HG03378 (cell line): ENCODE measurements around the gene TTLL7.
"Not testable (repeated sequence)": the region's sequence is repeated elsewhere in the genome, so short reads cannot be mapped to it uniquely, and the experiment has no call there.

Experiments
- ATAC-seq: cut with Tn5 transposase; IDR thresholded peaks from one replicate; pipeline ENCODE4 v1.9.1; 2021; ENCODE audit warnings: mild to moderate bottlenecking, moderate library complexity; ENCODE audit not compliant: unreplicated experiment

TTLL7 gene

DNA sequence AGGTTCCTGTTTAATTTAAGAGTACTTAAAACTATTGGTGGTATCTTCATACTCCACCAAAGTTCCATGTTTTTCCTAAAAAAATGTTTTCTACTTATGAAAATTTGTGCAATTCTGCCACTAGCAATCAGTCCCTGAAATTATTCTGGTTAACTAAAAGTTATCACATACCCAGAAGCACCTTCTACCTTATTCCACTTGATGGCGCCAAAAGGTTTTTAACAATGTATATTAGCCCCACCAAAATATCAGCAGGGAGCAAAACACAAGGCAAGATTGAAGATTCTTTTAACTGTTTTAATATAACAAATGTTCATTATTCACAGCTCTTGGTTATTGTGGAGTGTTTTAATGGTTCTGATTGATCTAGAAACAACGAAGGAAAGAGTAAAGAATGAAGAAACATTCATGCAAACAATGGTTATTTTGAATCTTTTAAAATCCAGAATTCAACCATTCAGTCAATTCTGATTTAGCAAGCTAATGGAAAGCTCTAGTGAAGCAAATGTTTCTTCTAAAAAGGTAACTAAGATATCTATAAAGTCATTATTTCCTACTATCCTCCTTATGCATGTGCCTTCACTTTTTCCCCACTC is 67.2 kb downstream of the TTLL7 start:
- peak; percentile 84 for ATAC-seq

DNA sequence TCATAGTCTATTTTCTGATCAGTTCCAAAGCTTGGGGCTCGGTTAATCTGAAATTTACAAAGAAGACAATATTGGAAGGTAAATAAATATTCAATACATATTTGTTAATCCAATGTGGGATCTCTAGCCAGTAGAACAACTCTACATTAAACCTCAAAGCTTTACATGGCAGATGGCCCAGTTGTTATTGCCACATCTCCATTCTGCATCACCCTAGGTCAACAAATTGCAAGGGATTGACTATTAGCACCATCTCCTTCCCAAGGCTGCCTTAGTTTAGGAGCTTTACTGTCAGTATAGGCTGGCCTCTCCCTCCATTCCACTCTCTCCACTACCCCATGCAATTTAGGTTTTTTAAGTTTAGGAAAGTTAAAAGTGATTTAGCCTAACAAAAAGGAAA is 69.7 kb downstream of the TTLL7 start:
- no peak for ATAC-seq

DNA sequence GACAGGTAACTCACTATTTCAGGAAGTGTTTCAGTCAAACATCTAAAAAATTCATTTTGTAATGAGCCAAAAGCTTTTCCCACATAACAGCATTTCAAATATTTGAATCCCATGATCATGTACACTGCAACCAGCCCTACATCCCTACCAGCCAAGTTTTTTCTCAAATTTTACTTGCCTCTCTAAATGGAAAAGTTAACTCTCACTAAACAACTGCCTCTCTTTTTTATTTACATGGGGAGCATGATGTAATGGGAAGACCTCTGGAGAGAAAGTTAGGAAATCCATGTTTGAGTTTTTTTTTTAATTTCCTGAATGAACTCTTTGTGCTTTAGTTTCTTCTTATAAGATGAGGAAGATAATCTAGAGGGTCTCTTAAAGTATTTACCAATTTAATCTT is 70.5 kb downstream of the TTLL7 start:
- ATAC-seq = no peak

DNA sequence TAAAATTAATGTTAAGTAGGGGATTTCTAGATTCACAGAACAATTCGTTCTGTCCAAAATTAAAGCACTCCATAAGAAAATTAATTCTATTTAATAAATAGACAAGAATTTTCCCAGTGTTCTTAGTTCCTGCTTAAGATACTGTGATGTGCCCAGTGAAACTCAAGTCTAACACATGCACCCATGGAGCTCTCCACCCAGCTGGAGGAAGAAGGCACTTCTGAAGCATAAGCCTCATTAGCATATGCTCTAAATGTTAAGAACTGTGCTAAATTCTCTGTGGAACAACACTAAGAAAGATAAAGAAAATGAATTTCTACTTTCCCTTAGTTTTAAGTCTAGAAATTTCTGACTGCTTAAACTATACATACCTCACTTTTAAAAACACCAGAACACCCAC is 71.2 kb downstream of the TTLL7 start:
- ATAC-seq = no peak

DNA sequence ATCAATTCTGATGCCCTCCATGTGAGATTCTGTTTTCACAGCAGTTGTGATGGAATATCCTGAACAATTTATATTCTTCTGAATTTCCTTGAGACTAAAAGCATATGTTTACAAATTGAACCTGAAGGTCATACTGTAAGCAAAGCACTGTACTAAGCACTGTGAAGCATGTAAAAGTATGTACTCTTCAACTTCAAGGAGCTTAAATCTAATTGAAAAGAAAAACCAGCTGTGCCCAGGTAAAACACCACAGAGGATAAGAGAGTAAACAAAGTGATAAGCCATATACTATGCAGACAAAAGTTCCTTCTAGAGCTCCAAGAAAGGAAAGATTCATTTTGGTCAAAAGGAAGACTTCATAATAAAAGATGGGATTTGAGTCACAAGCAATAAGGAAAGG is 71.9 kb downstream of the TTLL7 start:
- ATAC-seq = no peak

DNA sequence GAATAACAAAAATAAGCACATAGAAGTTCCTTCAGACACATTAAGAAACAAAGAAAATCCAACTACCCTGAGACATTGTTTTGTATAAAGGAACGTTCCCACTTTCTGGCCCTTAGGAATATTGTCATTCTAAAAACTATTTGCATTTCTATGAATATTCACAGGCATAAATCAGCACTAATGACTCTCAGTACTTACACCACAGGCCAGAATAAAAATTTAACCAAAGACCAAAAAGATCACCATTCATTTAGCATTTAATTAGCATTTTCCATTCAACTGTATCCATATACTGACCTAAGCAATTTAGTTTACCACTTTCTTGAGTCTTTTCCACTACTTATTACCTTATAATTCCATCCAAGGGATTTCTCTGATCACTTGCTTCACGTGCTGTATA is 75.4 kb downstream of the TTLL7 start:
- ATAC-seq = no peak

DNA sequence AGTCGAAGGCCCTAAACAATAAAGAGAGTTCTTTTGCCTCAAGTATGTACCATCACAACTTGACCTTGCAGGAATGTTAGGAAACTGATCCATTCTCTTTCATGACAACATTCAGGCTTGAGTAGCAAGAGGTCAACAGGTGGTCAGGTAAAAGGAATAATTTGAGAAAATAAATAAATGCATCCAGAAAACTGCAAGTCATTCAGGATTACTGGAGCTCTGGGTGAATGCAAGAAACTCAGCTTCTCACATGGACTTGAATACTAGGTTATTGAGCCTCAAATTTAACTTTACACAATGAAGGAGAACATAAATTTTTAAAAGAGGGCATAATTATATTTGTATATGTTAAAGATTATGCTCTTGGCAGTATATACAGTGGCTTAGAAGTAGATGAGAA is 76.5 kb downstream of the TTLL7 start:
- ATAC-seq = no peak

DNA sequence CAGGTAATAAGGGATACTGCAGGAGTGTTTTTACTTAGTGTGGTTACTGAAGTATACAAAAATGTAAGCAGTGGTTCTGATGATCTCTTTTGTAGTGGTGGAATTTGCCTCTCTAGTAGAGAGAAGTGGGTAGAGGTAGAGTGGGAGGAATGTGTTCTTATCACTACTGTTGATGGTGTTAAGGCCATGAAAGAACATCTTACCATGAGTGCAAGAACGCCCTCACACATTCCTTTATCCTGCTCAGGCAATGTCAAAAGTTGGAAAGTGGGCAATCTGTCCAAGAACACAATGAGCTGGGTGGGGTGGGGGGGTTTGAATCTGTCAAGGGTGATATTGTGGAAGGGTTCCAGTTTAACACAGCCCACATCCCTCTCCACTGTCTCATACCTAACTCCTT is 78.6 kb downstream of the TTLL7 start:
- no peak for ATAC-seq

DNA sequence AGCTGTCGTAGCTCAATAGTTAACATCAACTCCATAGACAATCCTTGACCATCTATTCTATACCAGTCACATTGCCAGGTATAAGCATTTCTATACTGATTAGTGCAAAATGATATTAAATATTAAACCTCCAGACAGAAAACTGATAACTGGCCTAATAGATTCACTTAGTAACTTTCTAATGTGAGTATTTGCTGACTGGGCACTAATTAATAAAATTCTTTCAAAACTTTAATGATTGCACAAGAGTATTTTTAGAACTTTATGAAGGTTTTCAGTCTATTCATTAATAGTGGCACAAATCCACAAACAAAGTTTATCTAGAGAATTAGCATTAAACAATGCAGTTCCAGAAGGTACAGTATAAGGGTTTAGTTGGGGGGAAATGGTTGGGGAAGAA is 79.1 kb downstream of the TTLL7 start:
- ATAC-seq = no peak

DNA sequence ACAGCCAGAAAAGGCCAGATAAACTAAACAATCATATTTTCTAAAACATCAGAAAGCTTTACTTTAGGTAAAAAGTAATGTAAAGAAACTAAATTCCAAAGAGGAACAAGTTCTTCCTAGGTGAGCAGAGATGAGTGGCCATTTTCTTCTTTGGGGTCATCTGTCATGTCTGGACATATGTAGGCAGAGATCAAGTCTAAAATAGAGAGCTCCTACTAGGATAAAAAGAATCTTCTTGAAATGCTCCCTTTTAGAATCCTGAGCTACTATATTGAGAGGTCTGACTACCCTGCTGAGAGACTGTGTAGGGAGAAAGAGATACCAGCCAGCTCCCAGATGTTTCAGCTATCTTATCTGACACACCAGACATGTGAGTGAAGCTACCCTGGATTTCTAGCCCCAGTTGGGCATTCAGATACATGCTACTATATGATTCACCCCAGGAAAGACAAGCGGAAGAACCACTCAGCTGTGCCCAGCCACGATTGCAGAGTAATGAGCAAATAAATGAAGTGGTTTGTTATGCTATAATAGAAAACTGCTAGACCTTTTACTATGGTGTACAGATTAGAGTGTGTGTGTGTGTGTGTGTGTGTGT is 80.1 kb downstream of the TTLL7 start:
- no peak for ATAC-seq

DNA sequence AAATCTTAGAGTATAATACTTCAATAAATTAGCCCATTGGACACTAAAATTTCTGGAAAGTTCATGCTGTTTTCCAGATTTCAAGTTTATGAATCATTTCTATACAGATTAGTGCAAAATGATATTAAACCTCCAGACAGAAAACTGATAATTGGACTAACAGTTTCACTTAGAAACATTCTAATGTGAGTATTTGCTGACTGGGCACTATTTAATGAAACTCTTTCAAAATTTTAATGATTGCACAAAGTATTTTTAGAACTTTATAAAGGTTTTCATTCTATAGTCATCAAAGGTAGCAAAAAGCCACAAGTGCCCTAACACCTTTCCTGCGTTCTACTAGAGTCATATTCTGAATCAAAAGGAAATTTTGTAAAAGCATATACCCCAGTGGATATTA is 81.0 kb downstream of the TTLL7 start:
- no peak for ATAC-seq

DNA sequence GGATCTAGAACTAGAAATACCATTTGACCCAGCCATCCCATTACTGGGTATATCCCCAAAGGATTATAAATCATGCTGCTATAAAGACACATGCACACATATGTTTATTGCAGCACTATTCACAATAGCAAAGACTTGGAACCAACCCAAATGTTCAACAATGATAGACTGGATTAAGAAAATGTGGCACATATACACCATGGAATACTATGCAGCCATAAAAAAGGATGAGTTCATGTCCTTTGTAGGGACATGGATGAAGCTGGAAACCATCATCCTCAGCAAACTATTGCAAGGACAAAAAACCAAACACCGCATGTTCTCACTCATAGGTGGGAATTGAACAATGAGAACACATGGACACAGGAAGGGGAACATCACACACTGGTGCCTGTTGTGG is 82.8 kb downstream of the TTLL7 start:
- ATAC-seq = not testable (repeated sequence)

DNA sequence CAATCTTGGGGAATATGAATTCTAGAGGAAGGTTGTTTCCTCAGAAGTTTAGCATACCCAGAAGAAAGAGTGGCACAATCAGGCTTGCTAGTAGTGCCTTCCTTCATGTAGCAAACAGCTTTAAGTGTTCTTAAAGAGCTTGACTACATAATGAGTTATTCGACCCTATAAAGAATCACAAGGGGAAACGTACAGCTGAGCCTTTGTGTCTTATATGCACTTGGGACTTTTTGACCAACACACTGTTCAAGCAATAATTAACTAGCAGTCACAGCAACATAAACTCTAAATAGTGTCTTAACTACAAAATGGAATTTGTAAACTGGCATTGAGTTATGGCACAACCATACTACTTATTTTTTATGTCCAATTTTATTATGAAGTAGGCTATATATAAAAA is 86.1 kb downstream of the TTLL7 start:
- no peak for ATAC-seq

DNA sequence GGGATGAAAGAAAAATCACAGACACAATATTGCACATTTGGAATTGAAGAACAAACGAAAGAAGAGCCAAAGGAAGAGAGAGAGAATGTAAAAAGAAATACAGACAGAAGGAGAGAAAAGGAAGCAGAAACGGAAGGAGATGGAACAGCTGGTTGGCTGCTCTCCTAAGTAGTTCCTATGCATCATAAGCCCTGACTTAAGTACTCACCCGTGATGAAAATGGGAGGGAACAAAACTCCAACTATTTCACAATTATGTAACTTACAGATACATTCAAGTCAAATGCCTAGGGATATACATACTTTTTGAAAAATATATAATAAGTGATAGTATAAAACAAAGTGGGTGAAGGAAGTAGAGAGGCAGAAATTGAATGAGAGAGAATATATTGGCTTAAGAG is 88.5 kb downstream of the TTLL7 start:
- ATAC-seq = no peak

DNA sequence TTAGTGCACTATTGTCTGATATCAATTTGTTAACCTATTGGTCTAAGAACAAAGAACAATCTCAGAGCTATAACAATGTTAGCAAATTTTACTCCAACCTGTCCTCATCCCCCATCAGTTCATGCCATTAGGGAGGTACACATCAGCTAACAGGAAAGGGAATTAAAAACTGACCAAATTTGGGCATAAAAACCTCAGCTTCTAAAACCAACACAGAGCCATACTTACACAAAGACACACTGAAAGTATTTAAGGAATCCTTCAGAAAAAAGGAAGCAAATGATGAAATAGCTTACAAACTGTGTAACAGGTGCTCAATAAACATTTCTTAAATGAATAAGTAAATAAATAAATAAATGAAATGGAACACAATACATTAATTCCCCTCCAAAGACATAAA is 89.2 kb downstream of the TTLL7 start:
- no peak for ATAC-seq

DNA sequence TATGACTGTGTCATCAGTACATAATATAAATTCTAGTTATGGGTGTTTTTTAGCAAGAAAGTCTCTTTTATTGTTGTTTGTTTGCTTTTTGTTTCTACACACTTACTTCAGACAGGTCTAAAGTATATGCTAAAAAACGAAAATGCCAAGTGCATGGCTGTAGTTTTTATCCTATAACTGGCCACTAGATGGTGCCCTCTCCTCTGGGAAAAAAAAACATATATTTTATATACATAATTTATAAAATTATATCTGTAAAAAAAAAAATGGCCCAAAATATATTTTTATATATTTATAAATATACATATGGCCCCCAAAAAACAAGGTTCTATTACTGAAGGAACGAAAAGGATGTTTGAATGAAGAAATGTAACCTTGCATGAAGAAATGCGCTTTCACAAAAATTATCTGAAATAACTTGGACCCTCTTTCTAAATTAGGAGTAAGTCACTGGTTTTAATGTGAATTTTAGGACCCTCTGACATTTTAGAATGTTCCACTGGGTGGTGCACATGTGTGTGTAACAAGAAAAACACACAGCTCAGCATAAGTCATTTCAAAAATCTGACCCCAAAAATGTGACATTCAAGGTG is 93.5 kb downstream of the TTLL7 start:
- no peak for ATAC-seq

DNA sequence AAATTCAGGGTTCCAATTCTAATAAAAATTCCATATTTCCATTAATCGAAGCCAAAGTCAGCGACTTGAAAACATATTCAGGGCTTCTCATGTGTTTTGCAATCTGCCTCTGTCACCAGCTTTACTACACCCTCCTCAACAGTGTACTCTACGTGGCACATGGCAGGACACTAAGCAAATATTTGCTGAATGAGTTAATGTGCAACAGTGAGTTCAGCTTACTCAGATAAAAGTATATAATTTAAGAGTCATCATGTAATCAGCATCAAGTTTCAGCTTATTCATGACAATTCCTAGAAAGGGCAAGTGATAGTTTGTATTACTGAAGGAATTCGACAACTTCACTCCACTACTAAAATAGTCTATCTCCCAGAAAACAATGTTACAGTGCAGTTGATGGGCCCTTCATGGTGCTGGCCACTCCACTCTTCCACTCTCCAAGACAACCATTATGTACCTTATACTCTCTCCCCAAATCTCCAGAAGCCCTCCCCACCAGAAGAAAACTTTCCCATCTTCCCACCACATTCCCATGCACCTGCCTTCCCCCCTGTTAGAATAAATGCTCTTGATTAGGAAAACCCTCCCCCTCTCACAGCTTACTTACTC is 97.3 kb downstream of the TTLL7 start:
- ATAC-seq = no peak

DNA sequence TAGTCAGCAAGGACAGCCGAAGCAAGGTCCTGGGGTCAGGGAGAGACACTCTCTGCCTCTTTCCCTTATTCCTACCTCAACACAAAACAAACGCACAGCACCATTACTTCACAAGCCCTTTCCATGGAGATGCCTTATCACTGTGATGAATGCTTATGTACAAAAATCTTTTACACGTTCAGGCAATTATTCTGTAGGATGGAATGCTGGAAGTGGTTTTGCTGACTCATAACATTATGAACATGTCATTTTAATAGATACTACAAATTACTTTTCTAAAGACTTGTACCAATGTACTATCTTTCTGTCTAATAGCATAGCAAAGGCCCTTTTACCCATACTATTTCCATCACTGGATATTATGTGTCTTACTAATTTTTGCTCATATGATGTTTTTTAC is 98.4 kb downstream of the TTLL7 start:
- ATAC-seq = no peak

DNA sequence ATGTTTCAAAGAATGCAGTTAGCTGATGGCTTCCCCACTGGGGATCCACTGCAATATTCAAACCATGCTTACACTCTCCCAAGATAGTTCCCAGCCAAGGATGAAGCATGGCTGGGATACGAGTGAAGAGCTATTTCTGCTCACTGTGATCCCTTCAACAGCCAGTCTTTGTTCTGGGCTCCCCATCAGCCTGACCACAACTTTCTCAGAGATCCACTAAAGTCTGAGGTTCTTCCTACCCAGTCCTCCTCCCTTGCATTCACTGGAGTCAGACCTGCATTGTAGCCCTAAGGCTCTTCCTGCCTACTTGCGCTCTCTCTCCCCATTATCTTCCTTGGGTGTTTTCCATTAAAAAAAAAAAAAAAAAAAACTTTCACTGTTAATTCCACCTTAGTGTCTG is 101.4 kb downstream of the TTLL7 start:
- ATAC-seq = no peak

DNA sequence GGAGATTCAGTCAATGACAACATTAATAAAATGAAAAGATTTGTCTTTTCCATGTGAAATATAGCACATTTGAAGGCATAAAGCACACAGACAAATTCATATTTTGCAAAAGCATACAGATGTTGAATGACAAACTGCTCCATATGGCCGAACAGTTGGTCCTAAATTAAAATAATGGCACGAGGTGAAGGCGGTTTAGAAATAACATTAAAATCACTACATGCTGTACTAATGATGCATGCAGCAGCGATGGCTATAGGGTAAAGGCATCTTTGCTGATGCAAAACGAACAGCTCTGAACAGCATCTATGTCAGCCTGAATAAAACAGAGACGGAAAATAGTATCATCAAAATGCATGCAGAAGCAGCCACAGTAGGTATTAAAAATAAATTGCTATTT is 102.6 kb downstream of the TTLL7 start:
- ATAC-seq = no peak

DNA sequence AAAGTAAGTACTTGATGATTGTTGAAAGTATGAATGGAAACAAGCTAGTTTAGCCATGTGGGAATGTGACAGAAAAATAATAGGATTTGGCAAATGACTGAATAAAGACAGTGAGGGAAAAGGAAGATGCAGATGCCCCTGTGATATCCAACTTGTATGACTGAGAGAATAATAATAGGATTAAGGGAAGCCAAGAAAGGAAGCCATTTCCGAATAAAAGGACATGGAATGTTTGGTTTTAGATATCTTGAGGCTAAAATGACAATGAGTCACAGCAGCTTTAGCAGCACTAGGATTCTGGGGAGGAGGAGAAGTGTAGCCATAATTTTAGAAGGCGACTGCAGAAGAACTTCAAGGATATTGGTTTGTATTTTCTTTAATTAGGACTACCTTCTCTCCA is 109.2 kb downstream of the TTLL7 start:
- no peak for ATAC-seq

DNA sequence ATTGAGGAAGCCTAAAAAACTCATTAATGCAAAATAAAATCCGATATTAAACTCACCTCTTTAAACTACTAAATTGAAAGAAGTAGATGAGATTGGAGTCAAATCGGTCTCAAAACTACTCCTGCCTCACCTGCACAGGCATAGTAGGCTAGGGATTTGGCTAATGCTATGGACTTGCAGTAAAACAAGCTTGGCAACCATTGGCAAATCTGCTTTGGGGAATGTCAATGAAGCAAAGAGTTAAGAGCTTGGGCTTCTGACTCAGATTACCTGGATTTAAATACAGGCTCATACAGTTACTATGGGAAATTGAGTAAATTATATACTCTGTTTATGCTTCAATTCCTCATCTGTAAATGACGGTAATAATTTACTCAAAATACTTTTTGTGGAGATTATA is 111.4 kb downstream of the TTLL7 start:
- no peak for ATAC-seq

DNA sequence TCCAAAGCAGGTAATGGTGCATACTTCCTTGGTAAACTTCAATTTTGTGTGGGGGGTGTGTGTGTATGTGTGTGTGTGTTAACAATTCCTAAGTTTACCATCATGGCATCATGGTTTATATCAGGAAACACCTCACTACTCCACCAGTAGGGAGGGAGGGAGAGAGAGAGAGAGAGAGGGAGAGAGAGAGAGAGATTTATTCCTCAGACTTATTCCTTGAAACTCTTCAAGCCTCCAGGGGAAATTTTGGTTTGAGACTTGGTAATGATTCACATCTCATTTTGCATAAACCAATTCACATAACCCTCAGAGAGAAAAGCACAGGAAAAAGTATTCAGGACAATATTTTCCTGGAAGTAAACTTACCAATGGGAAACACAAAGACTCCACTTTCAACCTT is 115.0 kb downstream of the TTLL7 start:
- no peak for ATAC-seq
